OCI-LY3 (cell line): ENCODE measurements around the gene MFSD11.

Experiments
- CTCF ChIP-seq: fragments of 200-600, 300-600 bp; sonication (generic); IDR thresholded peaks from 2 replicates; pipeline ENCODE4 v1.5.1; 2014; ENCODE audit warnings: antibody characterized with exemption, low read length, low read depth
- EZH2phosphoT487 ChIP-seq: fragments of 200-600 bp; shearing (Covaris generic); IDR thresholded peaks from 2 replicates; pipeline ENCODE4 v1.6.1; 2018; ENCODE audit warnings: antibody characterized with exemption, mixed run types, low read depth

GRCh38 chr17:76723812-76724211 is 14.1 kb upstream of the MFSD11 start:
- TF ChIP-seq CTCF: no peak
- TF ChIP-seq EZH2phosphoT487: no peak
